G401 (cell line): Measurements from ENCODE around the gene MT1X. TPM values are rescaled to one million over a fixed set of nuclear protein-coding genes. Genes with fewer than 3 reads are reported as not detected.
"Not testable (repeated sequence)": the region's sequence is repeated elsewhere in the genome, so short reads cannot be mapped to it uniquely, and the experiment has no call there.

Experiments
- DNase-seq: peaks from one replicate; pipeline ENCODE4 v3.0.0-alpha.2; 2015; ENCODE audit warnings: low spot score
- in situ Hi-C: cut with HindIII; loops from 2 replicates; pipeline ENCODE4 v1.10.0; 2016; ENCODE audit warnings: low sequenced_read_pairs, mixed read lengths
- total RNA-seq: library from RNA; depleted of rRNA; stranded (reverse); fragments of >200 nt; shearing (Covaris generic); gene quantifications from 2 replicates; pipeline ENCODE4 v1.2.3, GENCODE V29; 2014

The MT1X gene
- total RNA-seq, 1 experiment from 2014 or later: not detected

DNA sequence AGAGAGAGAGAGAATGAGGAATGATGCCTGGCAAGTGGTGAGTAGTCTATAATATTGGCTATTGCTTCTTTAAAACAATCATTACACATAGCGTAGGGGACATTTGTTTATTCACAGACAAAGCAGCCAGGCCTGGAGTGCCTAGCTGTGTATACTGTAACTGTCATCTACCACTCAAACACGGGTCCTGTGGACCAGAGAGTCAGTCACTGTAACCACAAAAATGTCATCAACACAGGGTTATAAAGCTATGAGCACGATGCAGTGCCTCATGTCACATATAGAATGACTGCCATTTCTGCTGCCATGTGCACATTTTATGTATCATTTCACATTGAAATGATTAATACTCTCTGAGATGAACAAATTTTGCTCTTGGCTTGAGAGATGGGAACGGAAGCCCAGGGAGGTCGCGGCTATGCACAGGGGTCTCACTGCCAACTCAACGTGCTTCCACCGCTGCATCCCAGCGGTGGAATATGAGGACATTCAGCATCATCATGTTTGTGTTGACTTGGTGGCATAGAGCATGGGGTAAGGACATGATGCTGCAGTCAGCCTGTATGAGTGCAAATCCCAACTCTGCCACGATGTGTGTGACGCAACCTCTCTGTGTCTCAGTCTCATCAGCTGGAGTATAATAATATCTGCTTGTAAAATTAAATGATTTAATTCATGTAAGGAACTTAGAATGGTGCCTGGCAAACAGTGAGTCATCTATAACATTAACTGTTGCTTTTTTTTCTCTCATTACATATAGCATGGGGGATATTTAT, 9.3 kb upstream of the MT1X start:
- in situ Hi-C loops: no loop called here
- no peak for DNase-seq

DNA sequence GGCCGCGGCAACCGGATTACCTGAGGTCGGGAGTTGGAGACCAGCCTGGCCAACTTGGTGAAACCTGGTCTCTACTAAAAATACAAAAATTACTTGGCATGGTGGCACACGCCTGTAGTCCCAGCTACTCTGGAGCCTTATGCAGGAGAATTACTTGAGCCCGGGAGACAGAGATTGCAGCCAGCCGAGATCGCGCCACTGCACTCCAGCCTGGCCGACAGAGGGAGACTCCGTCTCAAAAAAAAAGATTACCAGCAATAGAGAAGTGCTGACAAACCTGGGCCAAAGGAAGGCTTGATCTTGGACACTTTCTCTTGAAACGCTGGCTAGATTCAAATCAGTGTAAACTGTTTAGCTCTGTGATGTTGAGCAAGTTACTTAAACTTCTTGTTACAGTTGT, 8.3 kb upstream of the MT1X start:
- in situ Hi-C loops: no loop called here
- peak; percentile 65 for DNase-seq

DNA sequence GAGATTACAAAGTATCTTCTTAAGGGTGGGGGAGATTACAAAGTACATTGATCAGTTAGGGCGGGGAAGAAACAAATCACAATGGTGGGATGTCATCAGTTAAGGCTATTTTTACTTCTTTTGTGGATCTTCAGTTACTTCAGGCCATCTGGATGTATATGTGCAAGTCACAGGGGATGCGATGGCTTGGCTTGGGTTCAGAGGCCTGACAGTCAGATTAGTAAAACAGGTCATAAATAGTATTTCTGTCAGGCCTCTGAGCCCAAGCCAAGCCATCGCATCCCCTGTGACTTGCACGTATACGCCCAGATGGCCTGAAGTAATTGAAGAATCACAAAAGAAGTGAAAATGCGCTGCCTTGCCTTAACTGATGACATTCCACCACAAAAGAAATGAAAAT, 7.7 kb upstream of the MT1X start:
- DNase-seq, in situ Hi-C loops: not testable (repeated sequence)

DNA sequence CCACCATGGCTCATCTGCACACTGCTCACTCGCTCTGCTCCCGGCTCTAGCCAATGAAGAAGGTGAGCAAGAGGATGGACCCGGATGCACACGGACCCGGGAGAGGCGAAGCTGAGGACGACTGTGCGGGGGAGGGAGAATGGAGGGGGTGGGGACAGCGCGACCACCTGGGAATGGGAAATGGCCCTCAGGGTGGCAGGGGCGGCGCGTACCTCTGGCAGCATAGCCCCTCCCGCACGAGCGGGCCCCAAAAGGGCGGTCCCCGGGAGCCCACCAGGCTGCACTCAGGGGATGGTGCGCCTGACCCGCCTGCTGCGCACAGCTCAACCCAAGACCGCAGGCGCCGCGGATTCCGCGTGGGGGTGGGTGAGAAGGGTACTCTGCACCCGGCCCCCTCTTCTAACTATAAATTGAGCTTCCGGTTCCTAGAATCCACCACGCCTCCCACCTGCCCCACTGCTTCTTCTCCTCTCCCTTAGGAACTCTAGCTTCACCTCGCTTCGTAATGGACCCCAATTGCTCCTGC, 6.5 kb upstream of the MT1X start:
- DNase-seq: no peak
- in situ Hi-C loops: no loop called here

DNA sequence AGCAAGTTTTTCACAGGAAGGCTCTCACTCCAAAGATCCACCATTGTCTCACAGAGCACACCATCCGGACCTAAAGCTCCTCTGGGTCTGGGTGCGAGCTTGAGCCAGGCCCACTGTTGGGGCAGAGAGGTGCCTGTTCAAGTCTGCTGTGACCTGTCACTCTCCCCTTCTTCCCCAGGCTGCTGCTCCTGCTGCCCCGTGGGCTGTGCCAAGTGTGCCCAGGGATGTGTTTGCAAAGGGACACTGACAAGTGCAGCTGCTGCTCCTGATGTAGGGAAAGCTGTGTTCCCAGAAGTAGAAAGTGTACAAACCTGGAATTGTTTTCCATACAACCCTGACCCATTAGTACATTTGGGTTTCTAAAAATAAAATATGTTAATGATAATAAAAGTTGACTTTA, 4.8 kb upstream of the MT1X start:
- in situ Hi-C loops: no loop called here
- no peak for DNase-seq

DNA sequence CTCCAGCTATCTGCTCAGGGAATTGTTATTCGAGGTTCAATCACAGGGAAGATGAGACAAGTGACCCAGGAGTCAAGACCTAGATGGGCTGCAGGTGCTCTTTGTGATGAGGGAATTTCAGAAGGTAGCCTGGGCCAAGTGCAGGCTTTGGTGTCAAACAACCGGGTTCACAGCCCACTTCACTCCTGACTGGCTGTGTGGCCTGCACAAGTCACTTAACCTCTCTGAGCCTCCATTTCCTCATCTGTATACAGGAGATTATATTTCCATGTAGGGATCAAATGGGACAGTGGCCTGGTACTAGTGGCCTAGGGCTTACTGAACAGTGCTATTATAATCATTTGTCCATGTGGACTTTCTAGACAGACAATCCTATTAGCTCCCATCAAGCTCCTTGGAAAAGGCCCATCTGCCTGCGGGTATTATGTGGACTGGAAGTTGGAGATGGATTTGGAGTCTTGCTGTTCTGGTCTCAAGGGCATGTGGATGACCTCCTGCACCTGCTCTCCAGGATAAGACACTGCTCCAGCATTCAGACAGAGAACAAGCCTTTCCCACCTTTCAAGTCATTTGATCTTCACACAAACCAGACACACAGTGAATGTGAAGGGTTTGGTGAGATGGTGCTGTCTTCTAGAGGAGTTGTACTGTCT, 3.1 kb upstream of the MT1X start:
- no peak for DNase-seq
- in situ Hi-C loops: no loop called here

DNA sequence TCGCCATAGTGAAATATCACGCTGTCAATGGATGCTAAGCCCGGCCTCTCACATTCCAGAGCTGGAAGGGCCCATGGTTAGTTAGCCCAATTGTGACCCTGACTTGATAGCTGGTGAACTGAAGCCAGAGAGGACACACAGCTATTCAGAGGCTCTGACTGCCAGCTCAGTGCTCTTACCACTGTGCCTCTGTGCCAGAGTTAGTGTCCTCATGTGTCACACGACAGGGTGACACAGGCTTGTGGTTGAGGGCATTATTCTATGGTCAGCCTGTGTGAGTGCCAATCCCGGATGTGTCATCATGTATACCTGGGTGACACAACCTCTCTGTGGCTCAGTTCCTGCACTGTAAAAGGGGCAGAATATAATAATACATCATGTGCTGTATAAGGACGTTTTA, 2.5 kb upstream of the MT1X start:
- no peak for DNase-seq
- in situ Hi-C loops: no loop called here

DNA sequence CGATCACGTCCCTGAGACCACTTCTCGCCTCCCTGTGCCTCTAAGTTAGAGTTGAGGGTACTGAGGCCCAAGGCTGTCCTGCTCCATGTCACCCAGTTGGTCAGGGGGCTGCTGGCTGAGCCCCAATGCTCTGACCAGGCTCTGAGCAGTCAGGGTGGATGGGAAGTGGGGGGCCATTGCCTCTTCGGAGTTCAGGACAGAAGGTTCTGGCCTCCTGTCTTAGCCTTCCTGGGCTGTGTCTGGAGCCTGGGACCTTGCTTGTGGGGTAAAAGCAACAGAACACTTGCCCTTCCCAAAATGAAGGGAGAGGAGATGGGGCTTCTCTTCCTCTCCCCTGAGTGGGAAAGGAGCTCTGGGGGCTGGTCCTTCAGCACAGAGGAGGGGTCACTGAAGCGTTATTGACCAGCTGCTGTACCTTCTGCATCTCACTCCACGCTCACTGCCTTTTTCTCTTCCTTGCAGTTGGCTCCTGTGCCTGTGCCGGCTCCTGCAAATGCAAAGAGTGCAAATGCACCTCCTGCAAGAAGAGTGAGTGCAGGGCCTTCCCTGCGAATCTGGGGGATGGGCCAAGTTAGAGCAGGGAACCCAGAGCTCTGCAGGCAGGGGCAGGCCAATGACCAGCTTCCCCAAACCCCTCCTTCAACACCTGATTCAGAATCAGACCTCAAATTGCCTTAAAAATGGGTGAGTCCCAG, 580 bp downstream of the MT1X start:
- DNase-seq: peak; percentile 69
- in situ Hi-C loops: no loop called here

DNA sequence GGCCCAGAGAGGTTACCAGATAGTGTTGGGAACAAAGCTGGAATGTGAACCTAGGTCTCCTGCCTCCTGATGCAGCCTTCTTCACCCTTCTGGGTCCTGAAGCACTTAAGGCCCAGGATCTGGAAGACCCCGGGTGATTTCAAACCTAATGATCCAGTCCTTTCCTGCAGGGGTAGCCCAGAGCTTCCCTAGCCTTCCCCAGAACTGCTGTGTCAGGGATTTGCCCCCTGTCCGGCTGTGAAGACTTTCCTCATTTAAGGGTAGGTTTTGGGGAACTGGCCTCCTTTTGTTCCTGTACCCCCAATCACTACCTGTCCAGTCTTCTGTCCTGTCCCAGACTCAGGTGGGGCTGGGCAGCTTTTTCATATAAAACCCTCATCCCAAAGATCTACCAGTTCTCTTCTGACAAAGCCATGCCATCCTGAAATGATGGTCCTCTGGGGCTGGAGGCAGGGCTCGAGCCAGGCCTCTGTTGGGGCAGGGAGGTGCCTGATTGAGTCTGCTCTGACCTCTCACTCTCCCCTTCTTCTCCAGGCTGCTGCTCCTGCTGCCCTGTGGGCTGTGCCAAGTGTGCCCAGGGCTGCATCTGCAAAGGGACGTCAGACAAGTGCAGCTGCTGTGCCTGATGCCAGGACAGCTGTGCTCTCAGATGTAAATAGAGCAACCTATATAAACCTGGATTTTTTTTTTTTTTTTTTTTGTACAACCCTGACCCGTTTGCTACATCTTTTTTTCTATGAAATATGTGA, 1.3 kb downstream of the MT1X start:
- peak; percentile 23 for DNase-seq
- in situ Hi-C loops: no loop called here

DNA sequence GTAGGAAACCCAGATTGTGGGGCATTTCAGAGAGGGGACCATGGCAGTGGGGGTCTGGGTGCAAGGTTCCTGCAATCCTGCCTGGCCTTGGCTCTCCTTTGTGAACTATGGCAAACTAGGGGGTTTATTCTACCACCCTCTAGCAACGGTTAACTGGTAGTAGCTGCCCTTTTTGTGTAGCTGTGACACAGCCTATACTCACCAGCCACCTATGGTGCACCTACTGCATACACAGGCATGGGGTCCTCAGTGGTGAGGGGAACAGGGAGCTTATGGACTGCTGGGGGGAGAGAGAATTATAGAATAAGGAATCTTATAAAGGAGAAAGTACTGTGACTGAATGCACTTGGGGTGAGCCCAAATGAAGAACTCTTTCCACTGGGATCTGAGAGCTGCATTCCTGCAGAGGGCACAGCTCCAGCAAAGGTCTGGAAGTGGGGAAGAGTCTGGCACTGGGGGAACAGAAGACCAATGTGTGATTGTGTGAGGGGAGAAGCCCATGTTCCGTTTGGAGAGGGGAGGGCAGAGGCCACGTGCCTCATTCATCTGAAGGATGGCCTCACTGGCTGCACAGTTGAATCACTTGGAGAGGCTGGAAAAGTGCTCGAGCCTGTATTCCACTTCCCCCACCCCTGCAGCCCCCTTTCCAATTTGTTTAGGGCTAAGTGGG, 2.1 kb downstream of the MT1X start:
- DNase-seq: no peak
- in situ Hi-C loops: no loop called here

DNA sequence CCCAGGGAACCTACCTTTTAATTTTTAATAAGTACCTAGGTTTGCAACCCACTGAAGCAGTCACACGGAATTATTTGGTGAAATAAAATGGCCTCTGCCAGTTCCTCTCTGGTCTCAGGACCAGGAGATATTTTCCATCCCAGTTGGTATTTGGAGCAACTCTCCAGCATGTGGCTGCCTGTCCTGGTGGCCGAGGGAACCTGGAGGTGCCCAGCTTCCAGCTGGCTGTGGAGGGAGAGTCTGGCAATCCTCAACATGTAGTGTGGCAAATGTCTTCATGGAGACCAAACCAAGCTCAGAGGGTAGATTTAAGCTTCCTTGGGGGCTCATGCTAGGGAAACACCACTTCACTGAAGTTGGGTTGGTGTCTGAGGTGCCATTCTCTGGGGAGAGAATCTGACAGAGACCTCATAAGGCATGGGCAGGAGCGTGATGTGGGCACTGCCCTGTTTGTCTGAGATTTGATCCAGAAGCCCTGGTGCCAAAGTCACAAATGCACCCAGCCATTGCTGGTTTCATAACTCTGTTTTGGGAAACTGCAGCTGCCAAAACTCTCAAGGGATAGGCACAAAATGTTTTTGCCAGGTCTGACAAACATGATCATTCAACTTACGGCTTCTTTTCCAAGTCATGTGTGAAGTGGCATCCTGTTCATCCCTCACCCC, 2.8 kb downstream of the MT1X start:
- DNase-seq: peak; percentile 78
- in situ Hi-C loops: no loop called here

DNA sequence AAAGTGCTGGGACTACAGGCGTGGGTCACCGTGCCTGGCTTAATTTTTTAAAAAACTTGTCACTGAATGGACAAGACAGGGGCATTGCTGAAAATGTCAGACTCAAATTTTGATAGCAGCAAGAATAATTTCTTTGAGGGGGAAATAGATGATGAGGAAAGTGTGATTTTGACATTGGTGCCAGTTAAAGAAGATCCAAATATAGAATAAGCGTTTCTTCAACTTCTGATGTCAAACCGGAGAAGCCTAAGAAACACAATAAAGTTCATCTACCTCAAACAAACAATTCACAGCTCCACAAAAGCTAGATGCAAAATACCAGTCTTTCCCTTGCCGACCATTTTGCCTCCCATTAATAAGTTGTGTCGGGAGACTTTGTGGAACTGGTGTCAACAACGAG, 4.5 kb downstream of the MT1X start:
- in situ Hi-C loops: no loop called here

DNA sequence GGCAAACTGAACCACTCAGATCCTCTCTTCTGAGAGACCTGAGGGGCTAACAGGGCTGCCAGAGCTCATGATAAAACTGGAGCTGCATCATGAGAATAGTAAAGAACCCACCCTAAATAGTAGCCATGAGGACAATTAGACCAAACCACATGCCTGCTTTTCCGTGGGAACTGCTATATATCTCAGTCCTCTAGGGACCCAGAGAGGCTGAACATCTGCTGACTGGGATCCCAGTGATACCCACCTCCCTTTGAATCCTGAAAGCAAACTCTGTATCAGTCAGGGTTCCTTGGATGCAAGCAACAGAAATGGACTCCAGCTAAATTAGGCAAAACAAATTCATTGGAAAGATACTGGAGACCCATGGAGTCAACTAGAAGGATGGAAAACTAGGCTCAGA, 6.5 kb downstream of the MT1X start:
- no peak for DNase-seq
- in situ Hi-C loops: no loop called here

More for the DNA sequence above, 4.5 kb downstream of the MT1X start:
- DNase-seq: no peak

DNA sequence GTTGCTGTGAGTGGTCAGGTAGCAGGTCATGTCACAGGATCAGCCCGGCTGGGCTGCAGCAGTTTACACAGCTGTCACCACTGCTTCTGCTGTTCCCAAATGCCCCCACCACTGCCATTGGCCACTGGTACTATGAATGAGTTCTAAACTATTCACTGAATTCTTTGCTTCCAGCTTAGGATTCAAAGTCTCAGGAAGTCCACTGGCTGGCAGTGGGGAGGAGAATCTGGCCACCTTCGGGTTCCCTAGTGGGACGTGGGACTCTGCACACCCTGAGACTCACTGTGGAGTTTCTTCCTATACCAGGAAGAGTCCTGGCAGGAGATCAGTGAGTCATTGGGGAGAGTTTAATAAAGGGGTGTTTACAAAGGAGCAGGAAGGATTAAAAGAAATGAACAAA, 6.9 kb downstream of the MT1X start:
- in situ Hi-C loops: no loop called here
- no peak for DNase-seq

DNA sequence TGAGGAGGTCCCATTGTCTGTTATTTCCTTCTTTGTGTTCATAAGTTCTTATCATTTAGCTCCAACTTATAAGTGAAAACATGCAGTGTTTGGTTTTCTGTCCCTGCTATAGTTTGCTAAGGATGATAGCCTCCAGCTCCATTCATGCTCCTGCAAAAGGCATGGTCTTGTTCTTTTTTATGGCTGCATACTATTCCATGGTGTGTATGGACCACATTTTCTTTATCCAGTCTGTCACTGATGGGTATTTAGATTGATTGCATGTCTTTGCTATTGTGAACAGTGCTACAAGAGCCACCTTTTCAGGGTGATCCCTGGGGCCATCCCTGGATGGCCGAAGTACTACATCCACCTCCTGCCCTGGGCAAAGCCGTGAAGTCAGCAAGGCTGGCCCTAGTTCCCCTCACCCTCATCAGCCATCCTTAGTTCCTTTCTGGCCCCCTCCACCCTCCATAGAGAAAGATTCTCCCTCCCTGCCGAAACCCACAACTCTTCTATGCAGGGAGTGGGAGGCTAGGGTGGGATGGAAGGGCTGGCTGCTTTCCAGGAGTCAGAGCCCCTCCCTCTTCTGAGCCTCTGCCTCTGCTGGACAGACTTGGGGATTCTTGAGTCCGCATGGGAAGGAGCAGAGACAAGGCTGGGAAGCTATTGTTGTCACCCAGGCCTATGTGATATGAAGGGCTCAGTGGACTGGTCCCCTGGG, 8.3 kb downstream of the MT1X start:
- in situ Hi-C loops: no loop called here
- no peak for DNase-seq

DNA sequence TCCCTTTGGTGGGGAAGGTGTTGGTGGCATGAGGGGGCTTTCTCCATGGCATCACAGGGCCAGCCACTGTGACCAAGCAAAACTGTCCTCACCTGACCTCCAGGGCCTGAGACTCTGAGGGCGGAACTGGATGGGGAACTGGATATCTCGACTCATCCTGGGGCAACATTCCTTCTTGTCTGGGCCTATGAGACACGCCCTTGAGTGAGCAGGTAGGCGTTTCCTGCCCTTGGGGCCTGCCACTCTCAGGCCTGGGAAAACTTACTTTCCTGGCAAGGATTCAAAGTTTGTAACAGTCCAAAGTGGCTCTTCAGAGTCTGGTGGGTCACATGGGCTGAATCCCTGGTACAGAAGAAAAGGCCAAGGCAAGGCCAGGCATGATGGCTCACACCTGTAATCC, 9.6 kb downstream of the MT1X start:
- in situ Hi-C loops: no loop called here
- no peak for DNase-seq

DNA sequence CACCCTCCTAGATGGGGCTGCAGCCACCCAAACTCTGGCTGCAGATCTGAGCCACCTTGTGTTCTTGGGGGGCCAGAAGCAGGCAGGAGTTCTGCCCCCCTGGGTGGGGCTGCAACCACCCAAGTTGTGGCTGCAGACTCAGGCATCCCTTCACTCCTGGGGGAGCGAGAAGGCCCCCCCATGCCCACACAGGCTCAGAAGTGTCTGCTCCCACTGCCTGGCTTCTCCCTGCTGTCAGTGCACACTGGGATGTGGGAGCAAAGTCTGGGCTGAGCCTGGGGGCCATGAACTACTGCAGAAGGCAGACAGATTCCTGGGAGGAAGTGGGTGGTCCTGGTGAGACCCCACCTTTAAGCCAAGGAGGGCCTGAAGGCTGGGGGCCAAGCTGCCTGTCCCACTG, 13.0 kb downstream of the MT1X start:
- DNase-seq: no peak
- in situ Hi-C loops: no loop called here
